ENCODE data around the gene ANKRD13D.
A peak's percentile ranks its signal among the peaks of the same experiment; 100 is the strongest.

The ANKRD13D gene

DNA sequence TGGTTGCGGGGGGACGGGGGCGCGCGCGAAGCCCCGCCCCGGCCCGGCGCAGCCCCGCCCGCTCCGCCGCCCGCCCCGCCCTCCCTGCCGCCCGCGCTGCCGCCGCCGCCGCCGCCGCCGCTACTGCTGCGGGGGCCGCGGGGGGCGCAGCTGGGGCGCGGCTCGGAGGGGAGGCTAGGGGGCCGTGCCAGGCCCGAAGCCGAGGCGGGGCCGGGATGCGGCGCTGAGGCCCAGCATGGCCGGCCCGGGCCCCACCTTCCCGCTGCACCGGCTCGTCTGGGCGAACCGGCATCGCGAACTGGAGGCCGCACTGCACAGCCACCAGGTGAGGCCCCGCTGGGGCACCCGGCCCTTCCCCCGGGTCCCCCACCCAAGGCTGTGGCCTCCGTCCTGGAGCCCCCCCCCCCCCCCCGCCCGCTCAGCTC lies at the start of gene ANKRD13D:
ANKRD13D (plus strand) TSS at position 78 of the 425 bp plus-strand sequence; CDS start at position 236, 158 bp downstream.
- TF ChIP-seq POLR2A (IDR thresholded peaks at IDR 0.05; ENCODE audit: low read depth, low read length) = peak; percentile 21; the same call in 1 of the 2 replicates
- FAIRE-seq (no peak), DNase-seq (ENCODE audit: insufficient read length, low spot score) (peak; percentile 65)

DNA sequence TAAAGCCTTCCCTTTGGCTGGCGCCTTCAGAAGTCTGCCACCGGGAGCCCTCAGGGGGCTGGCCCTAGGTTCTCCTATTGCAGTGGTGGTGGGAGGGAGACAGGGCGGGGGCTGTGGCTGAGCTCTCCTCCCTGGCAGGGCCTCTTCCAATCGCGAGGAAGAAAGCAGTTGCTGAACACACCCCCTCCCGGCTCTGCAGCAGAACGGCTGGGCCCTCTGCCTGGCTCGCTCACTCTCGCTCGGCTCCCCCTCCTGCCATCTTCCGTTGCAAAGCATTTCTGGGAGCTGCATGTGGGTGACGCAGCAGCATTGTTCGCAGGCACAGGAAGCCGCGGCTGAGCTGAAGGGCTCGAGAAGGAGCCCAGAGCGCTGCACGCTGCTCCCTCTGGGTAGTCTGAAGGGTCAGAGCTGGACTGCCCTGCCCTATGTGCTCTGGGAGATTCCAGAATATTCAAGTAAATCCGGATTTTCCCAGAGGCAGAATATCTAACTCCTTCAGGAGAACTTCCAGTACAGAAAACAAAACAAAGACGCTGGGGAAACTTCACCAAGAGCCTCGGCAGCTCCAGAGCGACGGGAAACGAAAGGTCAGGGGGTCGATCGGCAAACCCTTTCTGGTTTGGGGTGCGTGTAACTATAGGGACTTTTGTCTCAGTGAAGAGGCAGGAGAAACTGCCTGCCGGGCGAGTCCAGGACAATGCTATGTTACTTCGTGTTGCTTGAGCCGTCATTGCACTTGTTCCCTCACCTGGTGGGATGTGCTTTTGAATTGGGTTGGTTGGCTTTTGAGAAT lies 49.1 kb upstream of the ANKRD13D start:
- peak; percentile 81 for FAIRE-seq
- peak; percentile 90 for DNase-seq (ENCODE audit: insufficient read length, low spot score)

DNA sequence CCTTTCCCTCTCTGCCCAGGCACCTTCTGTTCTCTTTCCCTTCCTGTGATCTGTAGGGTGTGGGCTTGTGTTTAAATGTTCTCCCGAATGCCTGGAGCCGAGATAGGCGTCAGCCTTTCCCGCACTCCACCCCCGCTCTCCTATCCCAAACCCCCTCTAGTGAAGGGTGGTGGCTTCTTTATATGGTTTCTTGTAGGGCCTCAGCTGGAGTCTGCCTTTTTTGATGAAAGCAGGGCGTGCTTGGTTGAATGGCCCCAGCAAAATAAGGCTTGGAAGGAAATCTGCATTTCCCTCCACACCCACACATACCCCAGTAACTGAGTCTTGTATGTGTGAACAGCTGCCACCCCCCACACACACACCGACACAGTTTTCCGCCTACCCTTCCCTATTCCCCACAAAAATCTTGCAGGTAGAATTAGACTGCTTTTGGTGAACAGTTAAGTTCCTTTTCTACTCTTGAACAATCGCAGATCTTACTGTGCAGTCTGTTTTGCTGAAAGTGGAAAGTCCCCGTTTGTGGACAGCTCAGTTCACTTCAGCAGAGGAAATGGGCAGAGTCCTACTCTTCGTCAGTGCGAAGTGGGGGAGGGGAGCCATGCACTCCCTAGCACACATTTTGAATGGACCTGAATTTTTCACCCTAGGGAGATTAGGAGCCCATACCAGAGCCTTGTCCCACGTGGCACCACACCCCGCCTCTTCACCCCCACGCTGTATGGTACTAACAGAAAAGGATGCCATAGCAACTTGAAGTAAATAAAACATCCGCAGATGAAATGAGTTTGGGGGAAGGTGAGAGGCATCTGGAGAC lies 48.3 kb upstream of the ANKRD13D start:
- FAIRE-seq (no peak), DNase-seq (ENCODE audit: insufficient read length, low spot score) (no peak)
- TF ChIP-seq POLR2A (IDR thresholded peaks at IDR 0.05; ENCODE audit: low read depth, low read length) = no peak; the same call in 1 of the 2 replicates

More for the DNA sequence above, 49.1 kb upstream of the ANKRD13D start:
- TF ChIP-seq POLR2A (IDR thresholded peaks at IDR 0.05; ENCODE audit: low read depth, low read length) = peak; percentile 98

DNA sequence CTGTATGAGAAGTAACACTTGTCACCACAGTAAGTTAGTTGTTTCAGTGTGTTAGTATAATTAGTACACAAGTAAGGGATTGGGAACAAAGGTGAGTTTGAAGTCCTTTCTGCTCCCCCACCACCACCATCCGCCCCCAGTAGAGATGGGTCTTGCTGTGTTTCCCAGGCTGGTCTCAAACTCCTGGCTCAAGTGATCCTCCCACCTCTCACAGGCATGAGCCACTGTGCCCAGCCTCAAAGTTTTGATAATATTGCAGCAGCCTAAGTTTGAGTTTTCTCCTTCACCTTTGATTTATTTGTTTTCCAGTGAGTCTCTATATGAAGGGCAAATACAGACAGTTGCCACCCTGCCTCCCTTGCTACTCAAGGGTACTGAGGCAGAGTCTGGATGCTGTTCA lies 46.6 kb upstream of the ANKRD13D start:
- DNase-seq (ENCODE audit: insufficient read length, low spot score) (no peak), FAIRE-seq (no peak)
- TF ChIP-seq POLR2A (IDR thresholded peaks at IDR 0.05; ENCODE audit: low read depth, low read length) = no peak

DNA sequence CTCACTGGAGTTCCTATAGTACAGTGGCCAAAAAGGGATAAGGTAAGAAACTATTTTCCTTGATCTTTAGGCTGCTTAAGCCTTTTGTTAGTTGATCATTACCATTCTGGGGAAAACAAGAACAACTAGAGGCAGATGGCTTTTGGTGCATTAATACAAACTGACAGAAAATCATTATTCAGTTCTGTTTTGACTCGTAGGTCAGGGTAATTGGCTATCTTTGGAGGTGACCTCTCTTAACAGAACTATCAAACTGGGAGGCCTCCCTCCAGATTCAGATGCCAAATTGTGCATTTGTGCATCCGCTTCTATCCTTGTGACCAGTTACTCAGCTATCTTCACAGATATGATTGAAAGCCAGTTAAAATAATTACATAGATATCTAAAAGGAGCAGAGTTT lies 46.1 kb upstream of the ANKRD13D start:
- DNase-seq (ENCODE audit: insufficient read length, low spot score) (no peak), FAIRE-seq (no peak)
- no peak for TF ChIP-seq POLR2A (IDR thresholded peaks at IDR 0.05; ENCODE audit: low read depth, low read length)

DNA sequence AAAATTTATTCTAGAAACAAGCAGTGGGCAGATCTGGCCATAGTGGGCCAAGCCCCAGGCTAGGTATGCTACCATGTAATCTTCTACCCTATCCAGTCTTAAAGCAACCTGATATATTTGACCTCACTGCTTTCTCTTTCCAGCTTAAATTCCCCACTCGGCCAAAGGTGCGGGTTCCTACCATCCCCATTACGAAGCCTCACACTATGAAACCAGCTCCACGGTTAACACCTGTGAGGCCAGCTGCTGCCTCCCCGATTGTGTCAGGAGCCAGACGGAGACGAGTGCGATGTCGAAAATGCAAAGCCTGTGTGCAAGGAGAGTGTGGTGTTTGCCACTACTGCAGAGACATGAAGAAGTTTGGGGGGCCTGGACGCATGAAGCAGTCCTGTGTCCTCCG lies 44.1 kb upstream of the ANKRD13D start:
- no peak for FAIRE-seq
- no peak for DNase-seq (ENCODE audit: insufficient read length, low spot score)
- no peak for TF ChIP-seq POLR2A (IDR thresholded peaks at IDR 0.05; ENCODE audit: low read depth, low read length)

DNA sequence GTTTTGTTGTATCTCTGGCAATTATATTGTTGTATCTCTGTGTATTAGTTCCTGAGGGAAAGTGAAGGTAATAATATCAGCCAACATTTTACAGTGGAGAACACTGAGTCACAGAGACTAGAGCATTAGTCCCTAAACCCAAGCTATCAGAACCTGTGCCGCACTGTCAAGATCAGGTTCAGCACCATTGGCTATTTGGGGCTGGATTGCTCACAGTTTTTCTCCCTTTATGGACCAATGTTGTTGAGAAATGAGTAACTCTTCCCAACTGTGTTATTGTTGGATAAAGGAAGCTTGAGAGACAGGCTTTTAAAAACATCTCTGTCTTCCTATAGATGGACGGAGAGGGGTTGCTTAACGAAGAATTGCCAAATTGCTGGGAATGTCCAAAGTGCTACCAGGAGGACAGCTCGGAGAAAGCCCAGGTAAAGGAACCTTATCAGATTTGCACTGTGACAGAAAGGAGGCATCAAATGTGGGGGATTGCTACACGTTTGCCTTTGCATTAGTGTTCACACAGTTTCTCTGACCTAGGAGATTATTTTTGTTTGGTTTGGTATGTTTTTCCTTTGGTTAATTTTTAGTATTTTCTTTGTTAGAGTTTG lies 41.1 kb upstream of the ANKRD13D start:
- TF ChIP-seq POLR2A (IDR thresholded peaks at IDR 0.05; ENCODE audit: low read depth, low read length) = no peak
- DNase-seq (ENCODE audit: insufficient read length, low spot score) = no peak
- no peak for FAIRE-seq

DNA sequence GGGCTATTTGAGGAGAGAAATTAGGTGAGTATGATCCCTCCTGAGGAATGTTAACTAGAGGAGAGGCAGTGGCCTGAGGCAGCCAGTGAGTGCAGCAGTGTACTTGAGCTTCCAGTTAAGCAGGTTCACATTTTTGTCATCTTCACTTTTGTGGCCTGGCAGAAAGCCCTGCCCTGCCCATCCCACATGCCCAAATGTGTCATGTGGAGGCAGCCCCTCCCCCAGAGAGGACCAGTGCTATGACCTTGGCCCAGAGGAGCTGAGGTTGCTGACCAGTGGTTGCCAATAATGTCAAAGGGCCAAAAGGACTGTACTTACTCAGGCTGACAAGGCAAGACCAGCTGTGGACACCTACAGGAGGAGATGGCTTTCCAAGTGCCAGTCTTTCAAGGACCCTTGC lies 40.5 kb upstream of the ANKRD13D start:
- FAIRE-seq (no peak), DNase-seq (ENCODE audit: insufficient read length, low spot score) (no peak)
- TF ChIP-seq POLR2A (IDR thresholded peaks at IDR 0.05; ENCODE audit: low read depth, low read length) = no peak

DNA sequence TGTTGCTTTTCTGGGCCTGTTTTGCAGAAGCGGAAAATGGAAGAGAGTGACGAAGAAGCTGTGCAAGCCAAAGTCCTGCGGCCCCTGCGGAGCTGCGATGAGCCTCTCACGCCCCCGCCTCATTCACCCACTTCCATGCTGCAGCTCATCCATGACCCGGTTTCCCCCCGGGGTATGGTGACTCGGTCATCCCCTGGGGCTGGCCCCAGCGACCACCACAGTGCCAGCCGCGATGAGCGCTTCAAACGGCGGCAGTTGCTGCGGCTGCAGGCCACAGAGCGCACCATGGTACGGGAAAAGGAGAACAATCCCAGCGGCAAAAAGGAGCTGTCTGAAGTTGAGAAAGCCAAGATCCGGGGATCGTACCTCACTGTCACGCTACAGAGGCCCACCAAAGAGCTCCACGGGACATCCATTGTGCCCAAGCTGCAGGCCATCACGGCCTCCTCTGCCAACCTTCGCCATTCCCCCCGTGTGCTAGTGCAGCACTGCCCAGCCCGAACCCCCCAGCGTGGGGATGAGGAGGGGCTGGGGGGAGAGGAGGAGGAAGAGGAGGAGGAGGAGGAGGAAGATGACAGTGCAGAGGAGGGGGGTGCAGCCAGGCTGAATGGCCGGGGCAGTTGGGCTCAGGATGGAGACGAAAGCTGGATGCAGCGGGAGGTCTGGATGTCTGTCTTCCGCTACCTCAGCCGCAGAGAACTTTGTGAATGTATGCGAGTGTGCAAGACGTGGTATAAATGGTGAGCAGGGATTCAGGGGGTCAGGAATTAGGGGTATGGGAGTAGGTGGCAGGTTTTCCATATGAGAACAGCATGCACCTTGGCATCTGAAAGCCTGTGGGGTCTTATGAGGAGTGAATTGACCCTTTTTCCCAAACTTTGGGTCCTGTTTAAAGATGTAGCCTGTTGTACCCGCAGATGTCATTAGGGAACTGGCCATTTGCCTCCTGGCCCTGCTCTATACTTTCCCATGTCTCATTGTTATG lies 38.8 kb upstream of the ANKRD13D start:
- TF ChIP-seq POLR2A (IDR thresholded peaks at IDR 0.05; ENCODE audit: low read depth, low read length) = no peak
- FAIRE-seq (no peak), DNase-seq (ENCODE audit: insufficient read length, low spot score) (no peak)

DNA sequence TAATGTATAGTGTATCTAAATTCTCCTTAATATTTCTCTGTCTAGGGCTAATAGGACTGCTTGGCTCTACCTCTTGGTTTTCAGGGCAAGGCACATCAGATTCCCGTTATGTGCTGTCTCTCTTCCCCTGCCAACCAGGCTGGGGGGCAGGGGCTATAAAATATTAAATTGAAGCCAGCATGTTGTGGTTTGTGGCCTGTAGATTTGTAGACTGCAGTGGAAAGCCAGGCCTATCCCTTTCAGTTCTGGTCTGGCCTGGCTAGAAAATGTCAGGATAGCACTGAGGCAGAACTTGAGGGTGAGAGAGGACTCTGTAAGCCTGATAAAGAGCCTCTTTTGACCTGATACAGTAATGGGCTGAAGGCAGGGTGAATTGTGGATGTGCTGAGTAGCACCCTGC lies 37.3 kb upstream of the ANKRD13D start:
- no peak for DNase-seq (ENCODE audit: insufficient read length, low spot score)
- no peak for FAIRE-seq
- no peak for TF ChIP-seq POLR2A (IDR thresholded peaks at IDR 0.05; ENCODE audit: low read depth, low read length)

DNA sequence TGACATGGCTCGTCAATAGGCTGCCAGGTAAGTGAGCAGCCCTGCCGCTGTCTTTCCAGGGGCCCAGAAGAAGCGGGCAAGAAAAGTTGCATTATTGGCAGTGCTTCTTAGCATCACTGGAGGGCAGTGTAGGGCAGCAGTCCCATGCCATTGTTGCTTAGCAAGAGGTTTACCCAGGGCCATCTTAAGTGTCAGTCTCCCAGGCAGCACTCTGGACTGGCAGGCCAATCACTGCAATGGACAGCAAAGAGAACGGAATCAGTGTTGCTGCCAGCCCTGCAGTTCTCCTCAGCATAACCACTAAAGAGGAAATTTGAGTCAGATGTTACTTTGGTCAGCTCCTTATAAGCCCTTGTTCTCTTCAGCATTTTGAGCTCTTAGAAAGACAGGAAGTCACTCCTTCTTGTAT lies 36.3 kb upstream of the ANKRD13D start:
- TF ChIP-seq POLR2A (IDR thresholded peaks at IDR 0.05; ENCODE audit: low read depth, low read length) = no peak
- DNase-seq (ENCODE audit: insufficient read length, low spot score) (no peak), FAIRE-seq (no peak)

DNA sequence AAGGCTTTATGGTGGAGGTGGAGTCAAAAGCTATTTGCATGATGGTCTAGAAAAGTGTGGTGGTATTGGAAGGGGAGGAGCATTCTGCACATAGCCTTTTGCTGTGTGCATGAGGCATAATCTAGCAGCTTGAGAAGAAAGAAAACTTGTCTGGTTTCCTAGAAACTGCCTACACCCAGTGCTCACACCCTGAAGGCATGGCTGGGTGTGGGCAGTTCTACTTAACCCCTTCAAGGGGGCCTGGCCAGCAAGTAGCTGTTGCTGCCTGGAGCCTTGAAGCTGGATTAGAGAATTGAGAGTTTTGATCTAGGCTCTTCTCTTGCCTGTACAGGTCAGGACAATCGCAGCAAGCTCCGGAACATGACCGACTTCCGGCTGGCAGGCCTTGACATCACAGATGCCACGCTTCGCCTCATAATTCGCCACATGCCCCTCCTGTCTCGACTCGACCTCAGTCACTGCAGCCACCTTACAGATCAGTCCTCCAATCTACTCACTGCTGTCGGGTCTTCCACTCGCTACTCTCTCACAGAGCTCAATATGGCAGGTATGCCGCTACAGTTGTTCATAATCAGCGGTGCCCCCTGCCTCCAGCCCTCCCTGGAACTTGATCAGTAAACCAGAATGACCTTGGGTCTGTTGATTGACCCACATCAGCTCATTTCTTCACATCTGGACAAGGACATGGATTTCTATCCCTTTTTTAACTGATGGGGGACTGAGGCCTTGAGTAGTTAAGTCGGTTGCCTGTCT lies 35.1 kb upstream of the ANKRD13D start:
- FAIRE-seq (no peak), DNase-seq (ENCODE audit: insufficient read length, low spot score) (no peak)

More for the DNA sequence above, 35.1 kb upstream of the ANKRD13D start:
- TF ChIP-seq POLR2A (IDR thresholded peaks at IDR 0.05; ENCODE audit: low read depth, low read length) = no peak
